Uterus (tissue), 4 donors: ENCODE measurements around the gene PGLYRP2. TPM values are rescaled to one million over a fixed set of nuclear protein-coding genes. Genes with fewer than 3 reads are reported as not detected.

ENCODE experiments used
- DNase-seq, 2 donors: peaks; one replicate each; pipeline ENCODE4 v3.0.0-alpha.2; 2019 to 2020
- H3K27ac ChIP-seq, 2 donors: fragments of 200-600 bp; sonication (generic); 1 replicate in 1 of 2; 2 replicates in 1 of 2; pipeline ENCODE4 v1.5.1; 2016 to 2018
- H3K27me3 ChIP-seq, 2 donors: fragments of 200-600 bp; sonication (generic); one replicate each; pipeline ENCODE4 v1.5.1; 2018 to 2019; ENCODE audit warnings: control low read depth in 1 of 2
- H3K36me3 ChIP-seq, 2 donors: fragments of 200-600 bp; sonication (generic); one replicate each; pipeline ENCODE4 v1.5.1; 2019; ENCODE audit warnings: control low read depth in 1 of 2
- H3K4me1 ChIP-seq, 2 donors: fragments of 200-600 bp; sonication (generic); one replicate each; pipeline ENCODE4 v1.5.1; 2018 to 2019; ENCODE audit warnings: control low read depth in 1 of 2
- H3K4me3 ChIP-seq, 2 donors: fragments of 200-600 bp; sonication (generic); 1 replicate in 1 of 2; 2 replicates in 1 of 2; pipeline ENCODE4 v1.5.1; 2018 to 2019; ENCODE audit warnings: mild to moderate bottlenecking in 1 of 2
- H3K9me3 ChIP-seq, 2 donors: fragments of 200-600 bp; sonication (generic); one replicate each; pipeline ENCODE4 v1.5.1; 2019; ENCODE audit warnings: control low read depth in 1 of 2
- POLR2A ChIP-seq, 2 donors: fragments of 450-650 bp; IDR thresholded peaks; one replicate each; pipeline ENCODE4 v1.6.1; 2016; ENCODE audit warnings: antibody characterized with exemption in 2 of 2, mild to moderate bottlenecking in 1 of 2, moderate library complexity in 1 of 2
- intact Hi-C: fragments of 100-400 bp; cut with DNase I; formaldehyde crosslinking; loops from one replicate; pipeline ENCODE4 v1.15.1; 2023; ENCODE audit warnings: low total_unique reads
- total RNA-seq, 4 donors: library from RNA; depleted of rRNA in 3 of 4; stranded (reverse); fragments of >200 nt in 3 of 4; gene quantifications; one replicate each; pipeline versions ENCODE4 v1.1.0 to v1.2.4, GENCODE V29; 2014 to 2023
- TF ChIP-seq, protein P1 (sequence below), 4 experiments: fragments of 200-600 bp in 2 of 4; fragments of 450-650 bp in 2 of 4; sonication (generic) in 2 of 4; IDR thresholded peaks; one replicate each; pipeline ENCODE4 v1.5.1; 2016 to 2019; ENCODE audit warnings: antibody characterized with exemption in 4 of 4, mild to moderate bottlenecking in 2 of 4, moderate library complexity in 1 of 4
- donor health status: DM: yes; HTN: yes; CAD: no.

The PGLYRP2 gene
- total RNA-seq, 4 donors from 2014 or later = not detected

DNA sequence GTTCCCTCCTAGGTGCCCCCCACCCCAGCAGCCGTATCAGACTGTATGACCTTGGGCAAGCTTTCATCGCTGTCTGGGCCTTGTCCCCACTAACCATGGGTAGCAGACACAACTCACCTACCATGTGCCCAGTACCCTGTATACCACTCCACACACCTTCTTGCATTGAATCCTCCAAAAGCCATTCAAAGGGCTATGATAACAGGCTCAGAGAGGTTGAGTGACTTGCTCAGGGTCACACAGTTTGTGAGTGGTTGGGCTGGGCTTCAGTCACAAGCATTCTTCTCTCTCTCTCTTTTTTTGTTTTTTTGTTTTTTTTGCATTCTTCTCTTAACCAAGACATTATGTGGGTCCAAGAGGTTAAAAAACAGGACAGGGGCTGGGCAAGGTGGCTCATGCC is 17.6 kb downstream of the PGLYRP2 start:
- peaks cover 0 to 10% of the 10 kb centered on the region in 2 donors for H3K4me1 ChIP-seq
- intact Hi-C loops = no loop called here
- TF ChIP-seq, protein P1, sequence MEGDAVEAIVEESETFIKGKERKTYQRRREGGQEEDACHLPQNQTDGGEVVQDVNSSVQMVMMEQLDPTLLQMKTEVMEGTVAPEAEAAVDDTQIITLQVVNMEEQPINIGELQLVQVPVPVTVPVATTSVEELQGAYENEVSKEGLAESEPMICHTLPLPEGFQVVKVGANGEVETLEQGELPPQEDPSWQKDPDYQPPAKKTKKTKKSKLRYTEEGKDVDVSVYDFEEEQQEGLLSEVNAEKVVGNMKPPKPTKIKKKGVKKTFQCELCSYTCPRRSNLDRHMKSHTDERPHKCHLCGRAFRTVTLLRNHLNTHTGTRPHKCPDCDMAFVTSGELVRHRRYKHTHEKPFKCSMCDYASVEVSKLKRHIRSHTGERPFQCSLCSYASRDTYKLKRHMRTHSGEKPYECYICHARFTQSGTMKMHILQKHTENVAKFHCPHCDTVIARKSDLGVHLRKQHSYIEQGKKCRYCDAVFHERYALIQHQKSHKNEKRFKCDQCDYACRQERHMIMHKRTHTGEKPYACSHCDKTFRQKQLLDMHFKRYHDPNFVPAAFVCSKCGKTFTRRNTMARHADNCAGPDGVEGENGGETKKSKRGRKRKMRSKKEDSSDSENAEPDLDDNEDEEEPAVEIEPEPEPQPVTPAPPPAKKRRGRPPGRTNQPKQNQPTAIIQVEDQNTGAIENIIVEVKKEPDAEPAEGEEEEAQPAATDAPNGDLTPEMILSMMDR (IDR thresholded peaks at IDR 0.05) = no peak
- TF ChIP-seq POLR2A (IDR thresholded peaks at IDR 0.05) = no peak
- no peaks in the 10 kb centered on the region for H3K9me3 ChIP-seq
- H3K36me3 ChIP-seq = no peaks in the 10 kb centered on the region
- DNase-seq = no peak
- no peak overlapping the region for H3K4me3 ChIP-seq
- H3K27me3 ChIP-seq = peaks cover 2 to 5% of the 10 kb centered on the region in 2 donors
- H3K27ac ChIP-seq = no peak overlapping the region

DNA sequence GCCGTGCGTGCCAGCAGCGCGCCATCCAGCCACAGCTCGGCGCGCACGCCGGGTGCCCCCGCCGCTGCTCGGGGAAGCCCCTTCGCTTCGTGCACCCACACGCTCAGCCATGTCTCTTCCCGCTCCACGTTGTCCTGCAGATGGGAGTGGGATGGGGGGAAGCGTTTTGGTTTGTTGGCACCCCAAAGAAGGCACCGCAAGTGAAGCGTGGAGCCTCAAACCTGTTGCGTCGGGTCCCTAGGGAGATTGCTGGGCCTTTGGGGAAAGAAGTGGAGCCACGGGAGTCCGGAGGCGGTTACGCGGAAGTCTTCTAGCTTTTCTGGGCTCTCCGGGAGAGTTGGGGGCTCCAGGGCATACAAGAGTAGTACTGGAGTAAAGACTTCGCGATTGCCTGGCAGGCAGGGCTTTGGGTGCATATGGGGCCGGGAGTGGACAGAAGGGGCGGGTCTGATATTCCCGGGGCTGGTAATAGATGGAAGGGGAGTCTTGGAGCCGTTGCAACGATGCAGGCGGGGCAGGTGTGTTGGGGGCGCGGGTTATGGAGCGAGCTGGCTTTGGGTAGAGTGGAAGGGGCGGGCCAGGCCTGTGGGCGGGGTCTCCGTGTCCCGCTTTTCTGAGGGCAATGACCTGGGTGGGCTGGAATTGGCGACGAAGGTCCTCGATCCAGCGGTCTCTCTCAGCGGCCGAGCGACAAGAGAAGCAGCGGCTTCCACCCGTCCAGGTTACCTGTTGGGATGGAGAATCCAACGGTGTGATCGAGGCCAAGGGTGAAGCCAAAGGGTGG is 21.4 kb downstream of the PGLYRP2 start:
- DNase-seq = no peak
- no peaks in the 10 kb centered on the region for H3K9me3 ChIP-seq
- no peaks in the 10 kb centered on the region for H3K36me3 ChIP-seq
- H3K27ac ChIP-seq = no peak overlapping the region
- peaks cover 0 to 15% of the 10 kb centered on the region in 2 donors for H3K4me1 ChIP-seq
- no peak for TF ChIP-seq POLR2A (IDR thresholded peaks at IDR 0.05)
- TF ChIP-seq, protein P1 (IDR thresholded peaks at IDR 0.05) = no peak
- no peak overlapping the region for H3K4me3 ChIP-seq
- peaks cover 5 to 14% of the 10 kb centered on the region in 2 donors for H3K27me3 ChIP-seq
- intact Hi-C loops = no loop called here

DNA sequence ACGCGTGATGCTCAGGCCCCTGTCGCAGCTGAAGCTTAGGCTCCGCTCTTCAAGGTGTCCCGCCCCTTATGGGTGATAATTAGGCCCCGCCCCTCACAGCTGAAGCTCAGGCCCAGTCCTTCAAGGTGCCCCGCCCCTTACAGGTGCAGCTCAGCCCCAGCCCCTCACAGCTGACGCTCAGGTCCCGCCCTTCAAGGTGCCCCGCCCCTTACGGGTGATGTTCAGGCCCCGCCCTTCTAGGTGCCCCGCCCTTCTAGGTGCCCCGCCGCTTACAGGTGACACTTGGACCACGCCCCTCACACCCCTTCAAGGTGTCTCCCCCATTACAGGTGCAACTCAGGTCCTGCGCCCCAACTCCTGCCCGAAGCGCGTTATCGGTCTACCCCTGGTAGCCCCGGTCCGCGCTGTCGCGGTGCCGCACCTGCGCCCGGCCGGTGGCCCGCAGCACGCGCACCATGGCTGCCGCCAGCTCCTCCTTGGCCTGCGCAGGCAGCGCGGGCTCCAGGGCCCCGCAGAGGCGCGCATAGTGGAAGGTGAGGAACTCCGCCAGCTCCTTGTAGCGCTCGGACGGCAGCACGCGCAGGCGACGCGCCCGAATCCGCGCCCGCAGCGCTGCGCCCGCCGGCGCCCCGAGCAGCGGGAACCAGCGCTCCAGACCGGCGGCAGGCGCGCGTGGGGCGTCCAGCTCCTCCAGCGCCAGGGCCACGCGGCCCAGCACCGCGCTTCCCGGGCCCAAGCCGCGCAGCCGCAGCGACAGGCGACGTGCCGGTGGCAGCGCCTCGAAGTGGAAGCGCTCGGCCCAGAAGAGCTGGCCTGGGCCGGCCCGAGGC is 22.2 kb downstream of the PGLYRP2 start:
- Histone ChIP-seq H3K36me3 (no peaks in the 10 kb centered on the region), H3K4me1 (peaks cover 0 to 19% of the 10 kb centered on the region in 2 donors), H3K9me3 (no peaks in the 10 kb centered on the region), H3K4me3 (no peak overlapping the region), H3K27ac (no peak overlapping the region), H3K27me3 (peaks cover 5 to 14% of the 10 kb centered on the region in 2 donors)
- TF ChIP-seq POLR2A (IDR thresholded peaks at IDR 0.05) = no peak
- TF ChIP-seq, protein P1 (IDR thresholded peaks at IDR 0.05) = no peak
- no peak for DNase-seq
- intact Hi-C loops = no loop called here

DNA sequence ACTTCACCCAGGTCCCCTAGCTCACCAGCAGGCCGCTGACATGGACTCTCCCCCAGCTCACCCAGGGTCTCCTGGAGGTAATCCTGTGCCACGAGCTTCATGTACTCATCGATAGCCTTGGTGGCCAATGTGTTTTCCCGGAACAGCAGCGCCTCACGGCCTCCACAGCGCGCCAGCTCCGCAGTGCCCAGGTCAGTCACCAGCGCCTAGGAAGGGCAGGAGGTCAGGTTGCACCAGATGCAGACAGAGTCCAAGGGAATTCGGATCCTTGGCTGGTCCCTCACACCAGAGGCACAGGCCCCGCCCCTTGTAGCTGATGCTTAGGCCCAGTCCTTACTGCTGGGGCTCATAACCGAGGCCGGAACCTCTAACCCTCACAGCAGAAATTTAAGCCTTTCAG is 22.9 kb downstream of the PGLYRP2 start:
- intact Hi-C loops = no loop called here

More for the DNA sequence above, 22.9 kb downstream of the PGLYRP2 start:
- H3K9me3 ChIP-seq = no peaks in the 10 kb centered on the region
- H3K27me3 ChIP-seq = peaks cover 5 to 14% of the 10 kb centered on the region in 2 donors
- no peaks in the 10 kb centered on the region for H3K36me3 ChIP-seq
- no peak for TF ChIP-seq POLR2A (IDR thresholded peaks at IDR 0.05)
- TF ChIP-seq, protein P1 (IDR thresholded peaks at IDR 0.05) = no peak
- H3K4me1 ChIP-seq = peaks cover 0 to 19% of the 10 kb centered on the region in 2 donors
- no peak for DNase-seq
- H3K4me3 ChIP-seq = no peak overlapping the region
- H3K27ac ChIP-seq = no peak overlapping the region
